ENCODE data around the gene ANKMY2. TPM values are rescaled to one million over a fixed set of nuclear protein-coding genes. Genes with fewer than 3 reads are reported as not detected.
"Not testable (repeated sequence)": the region's sequence is repeated elsewhere in the genome, so short reads cannot be mapped to it uniquely, and the experiment has no call there.

ANKMY2 gene
- total RNA-seq, 4 donors from 2014 or later, result 7.9 to 16.2 (median 8.6) TPM

DNA sequence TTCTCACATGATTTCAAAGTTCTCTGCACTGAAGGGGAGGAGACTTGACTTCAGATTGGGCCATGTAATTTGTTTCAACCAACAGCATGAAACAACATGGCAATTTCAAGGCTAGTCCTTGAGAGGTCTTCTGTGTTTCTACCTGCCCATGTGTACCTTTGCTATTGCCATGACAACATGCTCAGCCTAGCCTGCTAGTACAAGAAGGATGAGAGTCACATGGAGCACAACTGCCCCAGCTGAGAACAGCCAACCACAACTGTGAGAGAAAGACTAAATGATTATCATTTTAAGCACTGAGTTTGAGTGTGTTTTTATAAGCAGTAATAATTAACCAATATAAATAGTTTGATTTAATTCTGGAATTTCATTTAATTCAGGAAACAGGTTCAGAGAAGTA is 41.9 kb downstream of the ANKMY2 start:
- no peak overlapping the region for H3K27ac ChIP-seq
- H3K9me3 ChIP-seq, result no peaks in the 10 kb centered on the region
- TF ChIP-seq, protein P1, sequence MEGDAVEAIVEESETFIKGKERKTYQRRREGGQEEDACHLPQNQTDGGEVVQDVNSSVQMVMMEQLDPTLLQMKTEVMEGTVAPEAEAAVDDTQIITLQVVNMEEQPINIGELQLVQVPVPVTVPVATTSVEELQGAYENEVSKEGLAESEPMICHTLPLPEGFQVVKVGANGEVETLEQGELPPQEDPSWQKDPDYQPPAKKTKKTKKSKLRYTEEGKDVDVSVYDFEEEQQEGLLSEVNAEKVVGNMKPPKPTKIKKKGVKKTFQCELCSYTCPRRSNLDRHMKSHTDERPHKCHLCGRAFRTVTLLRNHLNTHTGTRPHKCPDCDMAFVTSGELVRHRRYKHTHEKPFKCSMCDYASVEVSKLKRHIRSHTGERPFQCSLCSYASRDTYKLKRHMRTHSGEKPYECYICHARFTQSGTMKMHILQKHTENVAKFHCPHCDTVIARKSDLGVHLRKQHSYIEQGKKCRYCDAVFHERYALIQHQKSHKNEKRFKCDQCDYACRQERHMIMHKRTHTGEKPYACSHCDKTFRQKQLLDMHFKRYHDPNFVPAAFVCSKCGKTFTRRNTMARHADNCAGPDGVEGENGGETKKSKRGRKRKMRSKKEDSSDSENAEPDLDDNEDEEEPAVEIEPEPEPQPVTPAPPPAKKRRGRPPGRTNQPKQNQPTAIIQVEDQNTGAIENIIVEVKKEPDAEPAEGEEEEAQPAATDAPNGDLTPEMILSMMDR (IDR thresholded peaks at IDR 0.05 in 4 of 5, conservative IDR thresholded peaks at IDR 0.05 in 1 of 5), result no peak
- TF ChIP-seq POLR2A (IDR thresholded peaks at IDR 0.05), result no peak
- H3K4me3 ChIP-seq, result no peak overlapping the region
- ATAC-seq, result no peak
- in situ Hi-C loops (cut with MboI; ENCODE audit: low sequenced_read_pairs in 4 of 4) (loop anchor here in 3 of 4 donors (10.0 to 25.0 kb wide), 2 partner anchors 309 to 311 kb away; no protein-coding TSS in a partner anchor), intact Hi-C loops (cut with DNase I; ENCODE audit: low total_unique reads) (loop anchor here (1.0 kb wide), 1 partner anchor 315 kb away; no protein-coding TSS in a partner anchor)
- H3K4me1 ChIP-seq, result no peaks in the 10 kb centered on the region
- H3K27me3 ChIP-seq, result no peaks in the 10 kb centered on the region
- H3K36me3 ChIP-seq, result peaks cover 0 to 59% of the 10 kb centered on the region in 2 donors
- no peak for DNase-seq

DNA sequence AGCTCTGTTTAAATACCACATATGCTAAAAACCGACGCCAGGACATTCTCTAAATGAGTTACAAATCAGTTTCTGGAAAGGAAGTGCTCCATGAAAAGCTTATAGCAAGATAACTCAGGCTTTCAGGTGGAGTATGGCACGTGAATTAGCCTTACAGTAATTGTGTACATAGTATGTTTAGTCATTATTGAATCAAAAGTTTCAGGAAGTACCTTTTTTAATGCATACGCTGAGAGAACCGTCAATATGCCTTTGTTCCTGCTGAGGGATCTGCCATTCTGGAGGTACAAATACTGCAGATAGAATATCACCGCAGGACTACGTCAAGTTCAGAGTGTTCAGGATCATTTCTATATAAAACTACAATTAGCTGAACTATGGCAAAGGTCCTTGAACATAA is 45.7 kb downstream of the ANKMY2 start:
- Histone ChIP-seq H3K27ac (no peak overlapping the region), H3K27me3 (no peaks in the 10 kb centered on the region), H3K4me3 (no peak overlapping the region), H3K36me3 (peaks cover 0 to 42% of the 10 kb centered on the region in 2 donors), H3K9me3 (no peaks in the 10 kb centered on the region), H3K4me1 (no peaks in the 10 kb centered on the region)
- intact Hi-C loops (cut with DNase I; ENCODE audit: low total_unique reads) (no loop called here), in situ Hi-C loops (cut with MboI; ENCODE audit: low sequenced_read_pairs in 4 of 4) (loop anchor here (10.0 to 25.0 kb wide), 2 partner anchors 312 to 315 kb away; no protein-coding TSS in a partner anchor)
- TF ChIP-seq, protein P1 (IDR thresholded peaks at IDR 0.05 in 4 of 5, conservative IDR thresholded peaks at IDR 0.05 in 1 of 5), result no peak
- TF ChIP-seq POLR2A (IDR thresholded peaks at IDR 0.05), result no peak
- ATAC-seq (no peak), DNase-seq (no peak)

DNA sequence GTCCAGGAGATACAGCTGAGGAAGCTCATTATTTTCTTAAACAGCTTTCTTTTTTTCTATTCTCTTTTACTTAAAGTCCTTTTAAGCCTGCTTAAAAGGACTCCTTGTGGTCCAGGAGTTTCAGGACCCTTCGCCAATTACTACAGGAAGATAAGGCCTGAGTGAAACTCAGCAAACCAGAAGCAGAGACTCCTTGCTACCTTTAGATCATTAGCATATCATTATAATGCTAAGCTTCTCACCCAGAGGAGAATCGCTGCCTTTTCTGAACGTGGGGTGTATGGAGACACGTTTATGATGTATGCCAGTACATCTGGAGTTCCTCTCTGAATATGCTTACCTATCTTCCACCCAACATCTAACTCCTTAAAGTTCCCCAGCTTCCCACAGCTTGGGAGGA is 47.5 kb downstream of the ANKMY2 start:
- Histone ChIP-seq H3K9me3 (no peaks in the 10 kb centered on the region), H3K27ac (no peak overlapping the region), H3K4me1 (no peaks in the 10 kb centered on the region), H3K4me3 (no peak overlapping the region), H3K36me3 (peaks cover 0 to 28% of the 10 kb centered on the region in 2 donors), H3K27me3 (no peaks in the 10 kb centered on the region)
- intact Hi-C loops (cut with DNase I; ENCODE audit: low total_unique reads) (no loop called here), in situ Hi-C loops (cut with MboI; ENCODE audit: low sequenced_read_pairs in 4 of 4) (loop anchor here in 1 of 4 donors (25.0 kb wide), 1 partner anchor 314 kb away; no protein-coding TSS in a partner anchor)
- no peak for ATAC-seq
- TF ChIP-seq, protein P1 (IDR thresholded peaks at IDR 0.05 in 4 of 5, conservative IDR thresholded peaks at IDR 0.05 in 1 of 5), result no peak
- TF ChIP-seq POLR2A (IDR thresholded peaks at IDR 0.05), result no peak
- DNase-seq, result no peak

DNA sequence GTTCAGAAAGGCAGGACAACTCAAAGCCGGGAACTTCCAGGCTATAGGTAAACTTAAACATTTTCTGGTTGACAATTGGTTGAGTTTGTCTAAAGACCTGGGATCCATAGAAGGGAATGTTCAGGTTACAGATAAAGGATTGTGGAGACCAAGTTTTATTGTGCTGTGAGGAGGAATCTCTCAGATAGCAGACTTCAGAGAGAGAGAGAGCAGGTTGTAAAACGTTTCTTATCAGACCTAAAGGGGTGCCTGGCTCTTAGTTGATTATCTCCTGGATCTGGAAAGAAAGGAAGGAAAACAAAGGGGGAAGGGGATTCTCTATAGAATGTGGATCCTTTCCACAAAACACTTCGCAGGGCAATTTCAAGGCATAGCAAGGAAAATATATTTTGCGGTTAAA is 50.0 kb downstream of the ANKMY2 start:
- intact Hi-C loops (cut with DNase I; ENCODE audit: low total_unique reads); H3K36me3 ChIP-seq; H3K27ac ChIP-seq; ATAC-seq; H3K4me1 ChIP-seq; DNase-seq; H3K4me3 ChIP-seq; H3K9me3 ChIP-seq; H3K27me3 ChIP-seq: not testable (repeated sequence)
- in situ Hi-C loops (cut with MboI; ENCODE audit: low sequenced_read_pairs in 4 of 4), result loop anchor here in 1 of 4 donors (25.0 kb wide), 1 partner anchor 317 kb away; no protein-coding TSS in a partner anchor

DNA sequence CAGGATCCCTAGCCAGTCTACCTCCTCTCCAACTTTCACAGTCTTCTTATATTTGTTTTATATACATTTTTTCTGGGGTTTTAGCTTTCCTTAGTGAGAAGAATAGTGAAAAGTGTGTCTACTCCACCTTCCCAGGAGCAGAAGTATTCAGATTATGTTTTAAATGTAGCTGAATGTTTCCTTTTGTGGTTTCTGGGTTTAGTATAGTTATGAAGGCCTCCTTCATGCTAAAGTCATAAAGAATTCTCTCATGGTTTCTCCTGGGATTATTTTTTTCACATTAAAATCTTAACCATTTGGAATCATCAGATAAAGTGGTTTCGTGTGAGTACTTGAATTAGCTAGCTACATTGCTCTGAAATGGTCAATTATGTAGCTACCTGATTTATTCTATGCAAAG is 50.9 kb downstream of the ANKMY2 start:
- no peak for DNase-seq
- Histone ChIP-seq H3K27ac (no peak overlapping the region), H3K36me3 (no peaks in the 10 kb centered on the region), H3K27me3 (no peaks in the 10 kb centered on the region), H3K4me3 (no peak overlapping the region), H3K9me3 (no peaks in the 10 kb centered on the region), H3K4me1 (no peaks in the 10 kb centered on the region)
- in situ Hi-C loops (cut with MboI; ENCODE audit: low sequenced_read_pairs in 4 of 4) (loop anchor here in 1 of 4 donors (25.0 kb wide), 1 partner anchor 318 kb away; no protein-coding TSS in a partner anchor), intact Hi-C loops (cut with DNase I; ENCODE audit: low total_unique reads) (no loop called here)
- TF ChIP-seq POLR2A (IDR thresholded peaks at IDR 0.05), result no peak
- TF ChIP-seq, protein P1 (IDR thresholded peaks at IDR 0.05 in 4 of 5, conservative IDR thresholded peaks at IDR 0.05 in 1 of 5), result no peak
- ATAC-seq, result no peak
